Colonic mucosa (tissue), 4 donors: ENCODE results near the gene TADA3. TPM values are rescaled to one million over a fixed set of nuclear protein-coding genes. Genes with fewer than 3 reads are reported as not detected.

ENCODE experiments used
- DNase-seq: peaks from one replicate; pipeline ENCODE4 v3.0.0-alpha.2; 2020
- H3K27ac ChIP-seq: fragments of 200-600 bp; one replicate; pipeline ENCODE4 v1.8.0; 2021
- H3K27me3 ChIP-seq: fragments of 200-600 bp; one replicate; pipeline ENCODE4 v1.8.0; 2021
- H3K36me3 ChIP-seq: fragments of 200-600 bp; one replicate; pipeline ENCODE4 v1.8.0; 2021
- H3K4me1 ChIP-seq: fragments of 200-600 bp; one replicate; pipeline ENCODE4 v1.8.0; 2021; ENCODE audit warnings: mild to moderate bottlenecking
- H3K4me3 ChIP-seq: fragments of 200-600 bp; one replicate; pipeline ENCODE4 v1.8.0; 2021
- H3K9ac ChIP-seq, 2 donors: one replicate each; pipeline ENCODE4 v1.7.0; 2013; ENCODE audit warnings: control low read depth in 2 of 2, low read depth in 2 of 2, low read length in 2 of 2
- H3K9me3 ChIP-seq: fragments of 200-600 bp; one replicate; pipeline ENCODE4 v1.8.0; 2021
- CTCF ChIP-seq: fragments of 200-600 bp; IDR thresholded peaks from one replicate; pipeline ENCODE4 v1.8.0; 2022; ENCODE audit warnings: antibody characterized with exemption, mild to moderate bottlenecking
- intact Hi-C: fragments of 100-400 bp; cut with DNase I; formaldehyde crosslinking; loops from one replicate; pipeline ENCODE4 v1.14.1; 2022
- total RNA-seq, 2 donors: library from RNA; stranded (reverse); fragmentation: NEBNext Ultra II Directional in 1 of 2; extraction: Animal tissue kit (Norgen Biotek cat#: 25700) in 1 of 2; gene quantifications; one replicate each; pipeline ENCODE4 v1.2.1, GENCODE V29; 2021
- donor health status: healthy.
- donor health status: DM: no; HTN: no; CAD: no.
- donor health status: DM: no; HTN: no; CAD: no.

The TADA3 gene
- total RNA-seq, 2 donors from 2014 or later: 60.1 to 66.4 TPM

GRCh38 chr3:9742560-9742959 is 49.7 kb downstream of the TADA3 start:
- intact Hi-C loops: no loop called here
- Histone ChIP-seq H3K27me3 (no peaks in the 10 kb centered on the region), H3K9ac (no peak overlapping the region), H3K36me3 (peaks cover 44% of the 10 kb centered on the region), H3K4me1 (no peaks in the 10 kb centered on the region), H3K4me3 (no peak overlapping the region), H3K27ac (no peak overlapping the region), H3K9me3 (no peaks in the 10 kb centered on the region)
- no peak for TF ChIP-seq CTCF
- DNase-seq: no peak

- no peak for DNase-seq
- intact Hi-C loops: no loop called here
- Histone ChIP-seq H3K9me3 (no peaks in the 10 kb centered on the region), H3K36me3 (peaks cover 24% of the 10 kb centered on the region), H3K9ac (no peak overlapping the region), H3K27ac (no peak overlapping the region), H3K27me3 (no peaks in the 10 kb centered on the region), H3K4me1 (no peaks in the 10 kb centered on the region), H3K4me3 (no peak overlapping the region)
- TF ChIP-seq CTCF: no peak
Measured at GRCh38 chr3:9739181-9739580, 53.1 kb downstream of the TADA3 start.

GRCh38 chr3:9736831-9737230 is 55.4 kb downstream of the TADA3 start:
- Histone ChIP-seq H3K4me3 (no peak overlapping the region), H3K4me1 (peaks cover 14% of the 10 kb centered on the region), H3K36me3 (peaks cover 16% of the 10 kb centered on the region), H3K9me3 (no peaks in the 10 kb centered on the region), H3K27ac (no peak overlapping the region), H3K9ac (no peak overlapping the region), H3K27me3 (no peaks in the 10 kb centered on the region)
- intact Hi-C loops: no loop called here
- no peak for DNase-seq
- TF ChIP-seq CTCF: no peak

GRCh38 chr3:9732740-9733115 is 59.5 kb downstream of the TADA3 start:
- no peaks in the 10 kb centered on the region for H3K36me3 ChIP-seq
- intact Hi-C loops: no loop called here
- peak overlapping the region; percentile 100 for H3K4me3 ChIP-seq
- H3K27ac ChIP-seq: no peak overlapping the region
- no peak for DNase-seq
- H3K4me1 ChIP-seq: peaks cover 17% of the 10 kb centered on the region
- H3K9ac ChIP-seq: peak overlapping the region; percentile 48 to 80
- no peaks in the 10 kb centered on the region for H3K9me3 ChIP-seq
- no peak for TF ChIP-seq CTCF
- no peaks in the 10 kb centered on the region for H3K27me3 ChIP-seq

DNA sequence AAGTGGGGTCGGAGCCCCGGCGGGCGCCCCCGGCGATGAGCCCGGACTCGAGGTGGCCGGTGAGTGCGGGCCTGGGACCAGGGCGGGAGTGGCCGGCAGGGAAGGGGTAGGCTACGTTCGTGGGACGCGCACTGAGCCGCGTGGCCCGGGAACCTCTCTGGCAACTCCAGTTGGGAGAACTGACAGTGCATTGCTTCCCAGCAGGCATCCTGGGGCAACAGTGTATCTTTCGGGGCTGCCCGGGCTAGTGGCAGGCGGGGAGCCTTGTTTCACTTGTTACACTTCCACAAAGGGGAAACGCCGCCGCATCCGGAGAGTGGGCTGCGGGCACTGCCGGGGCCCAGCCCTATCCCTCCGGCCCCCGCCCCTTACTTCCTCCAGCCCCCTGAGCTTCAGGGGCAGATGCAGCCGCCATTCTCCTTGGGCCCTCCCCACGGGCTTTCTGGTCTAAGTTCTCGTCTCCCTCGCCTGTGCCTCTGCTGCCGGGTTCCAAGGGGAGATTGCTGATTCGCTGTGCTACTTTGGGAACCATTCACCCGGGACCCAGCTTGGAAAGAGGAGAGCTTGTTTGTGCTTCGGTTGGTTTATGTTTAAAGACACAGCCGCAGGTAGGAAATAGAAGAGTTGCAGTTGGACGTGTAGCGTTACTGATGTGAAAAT is 60.1 kb downstream of the TADA3 start:
- H3K27ac ChIP-seq: peak overlapping the region; percentile 95
- H3K9me3 ChIP-seq: no peaks in the 10 kb centered on the region
- TF ChIP-seq CTCF: no peak
- DNase-seq: peak; percentile 34
- intact Hi-C loops: no loop called here
- H3K27me3 ChIP-seq: no peaks in the 10 kb centered on the region
- no peaks in the 10 kb centered on the region for H3K36me3 ChIP-seq
- peaks cover 17% of the 10 kb centered on the region for H3K4me1 ChIP-seq
- H3K4me3 ChIP-seq: peak overlapping the region; percentile 100
- H3K9ac ChIP-seq: peak overlapping the region; percentile 48 to 80
